Ovary (tissue), 9 donors: ENCODE measurements around the gene ATP5MC2. TPM values are rescaled to one million over a fixed set of nuclear protein-coding genes. Genes with fewer than 3 reads are reported as not detected.

ENCODE experiments used
- DNase-seq, 5 donors: peaks; one replicate each; pipeline ENCODE4 v3.0.0-alpha.2; 2019 to 2020
- H3K27ac ChIP-seq, 2 donors: fragments of 200-600 bp; one replicate each; pipeline versions ENCODE4 v1.5.1 to v1.8.0; 2019 to 2022
- H3K27me3 ChIP-seq: fragments of 200-600 bp; one replicate; pipeline ENCODE4 v1.8.0; 2022
- H3K36me3 ChIP-seq: fragments of 200-600 bp; sonication (generic); one replicate; pipeline ENCODE4 v1.5.1; 2019
- H3K4me1 ChIP-seq: one replicate; pipeline ENCODE4 v1.8.1; 2013; ENCODE audit warnings: mild to moderate bottlenecking, moderate library complexity; ENCODE audit not compliant: insufficient read depth
- H3K4me3 ChIP-seq: fragments of 200-600 bp; sonication (generic); one replicate; pipeline ENCODE4 v1.5.1; 2017
- H3K9me3 ChIP-seq, 2 donors: fragments of 200-600 bp in 1 of 2; sonication (generic) in 1 of 2; one replicate each; pipeline versions ENCODE4 v1.5.1 to v1.8.1; 2013 to 2019; ENCODE audit warnings: mild to moderate bottlenecking in 1 of 2, moderate library complexity in 1 of 2
- EP300 ChIP-seq: sonication (generic); formaldehyde crosslinking; IDR thresholded peaks from one replicate; pipeline ENCODE4 v1.6.1; 2017; ENCODE audit warnings: antibody characterized with exemption
- POLR2A ChIP-seq: fragments of 450-650 bp; IDR thresholded peaks from one replicate; pipeline ENCODE4 v1.6.1; 2017; ENCODE audit warnings: antibody characterized with exemption, mild to moderate bottlenecking, moderate library complexity
- WGBS, 3 donors: extraction: QIAGEN DNeasy Blood & Tissue Kit in 1 of 3; methylation state at CpG; one replicate each; pipeline versions ENCODE4 v1.1.5 to v1.1.7; 2013 to 2017; 5-methylcytosine and 5-hydroxymethylcytosine counted together
- intact Hi-C, 4 donors: fragments of 100-400 bp; cut with DNase I; formaldehyde crosslinking; loops; one replicate each; pipeline versions ENCODE4 v1.11.0 to v1.15.1; 2022 to 2023
- polyA plus RNA-seq, 2 donors: library from polyadenylated mRNA; stranded (reverse); fragments of 200-250 nt in 1 of 2; fragments of 350-450 nt in 1 of 2; fragmentation: Illumina TruSeq in 1 of 2; extraction: RNeasy Lipid Tissue Mini Kit (QIAGEN cat#74804) in 1 of 2; gene quantifications; one replicate each; pipeline ENCODE4 v1.2.3, GENCODE V29; 2013 to 2014
- total RNA-seq, 7 donors: library from RNA; depleted of rRNA in 2 of 7; stranded (reverse); fragments of >200 nt in 2 of 7; fragmentation: NEBNext Ultra II Directional in 3 of 7; extraction: Animal tissue kit (Norgen Biotek cat#: 25700) in 3 of 7; gene quantifications; one replicate each; pipeline versions ENCODE4 v1.1.0 to v1.2.4, GENCODE V29; 2016 to 2023
- TF ChIP-seq, protein P1 (sequence below), 3 donors: fragments of 450-650 bp in 2 of 3; fragments of 200-600 bp in 1 of 3; IDR thresholded peaks; one replicate each; pipeline versions ENCODE4 v1.5.1 to v1.8.0; 2016 to 2022; ENCODE audit warnings: antibody characterized with exemption in 3 of 3, mild to moderate bottlenecking in 1 of 3
- donor health status: DM: no; HTN: no; CAD: no; lungs with moderate emphysema.
- donor health status: DM: no; HTN: no; CAD: no.
- donor health status: Bipolar disorder and iron deficiency.
- donor health status: DM: yes; HTN: yes; CAD: no.
- donor health status: DM: no; HTN: no; CAD: no.
- donor health status: DM: yes; HTN: yes; CAD: no.

ATP5MC2 gene
- total and polyA plus RNA-seq, 9 donors = 241 to 485 (median 297) TPM

DNA sequence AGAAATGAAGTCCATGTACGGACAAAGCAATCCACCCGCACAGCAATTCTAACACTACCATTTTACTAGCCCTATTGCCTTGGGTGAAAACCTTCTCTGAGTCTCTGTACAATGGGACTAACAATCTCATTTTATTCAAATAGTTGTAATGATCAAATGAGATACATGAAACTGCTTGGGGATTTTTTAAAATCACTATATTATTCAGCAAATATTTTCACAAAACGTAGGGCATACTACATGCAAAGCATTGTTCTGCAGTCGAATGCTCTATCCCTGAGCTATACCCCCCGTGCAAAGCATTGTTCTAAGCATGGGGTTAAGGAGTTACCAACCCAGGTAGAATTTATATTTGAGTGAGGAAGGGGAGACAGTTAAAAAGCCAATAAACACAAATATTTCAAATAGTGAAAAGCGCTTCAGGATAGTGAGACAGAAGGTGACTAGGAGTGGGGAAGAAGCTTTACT is 49.1 kb downstream of the ATP5MC2 start:
- H3K4me1 ChIP-seq = peaks cover 6% of the 10 kb centered on the region
- no peaks in the 10 kb centered on the region for H3K9me3 ChIP-seq
- peak overlapping the region; percentile 74 for H3K4me3 ChIP-seq
- 22 to 26% (median 22%) methylated on average over 6 of the region's 6 CpGs for WGBS, 3 donors
- H3K27ac ChIP-seq = peak overlapping the region in 1 of 2 donors; percentile 93
- no peaks in the 10 kb centered on the region for H3K27me3 ChIP-seq
- intact Hi-C loops = loop anchor here in 2 of 4 donors (5.0 to 10.0 kb wide), 2 partner anchors 48 to 51 kb away; partner anchors contain the start of gene ATP5MC2 (in 2 of the 2)
- TF ChIP-seq, protein P1, sequence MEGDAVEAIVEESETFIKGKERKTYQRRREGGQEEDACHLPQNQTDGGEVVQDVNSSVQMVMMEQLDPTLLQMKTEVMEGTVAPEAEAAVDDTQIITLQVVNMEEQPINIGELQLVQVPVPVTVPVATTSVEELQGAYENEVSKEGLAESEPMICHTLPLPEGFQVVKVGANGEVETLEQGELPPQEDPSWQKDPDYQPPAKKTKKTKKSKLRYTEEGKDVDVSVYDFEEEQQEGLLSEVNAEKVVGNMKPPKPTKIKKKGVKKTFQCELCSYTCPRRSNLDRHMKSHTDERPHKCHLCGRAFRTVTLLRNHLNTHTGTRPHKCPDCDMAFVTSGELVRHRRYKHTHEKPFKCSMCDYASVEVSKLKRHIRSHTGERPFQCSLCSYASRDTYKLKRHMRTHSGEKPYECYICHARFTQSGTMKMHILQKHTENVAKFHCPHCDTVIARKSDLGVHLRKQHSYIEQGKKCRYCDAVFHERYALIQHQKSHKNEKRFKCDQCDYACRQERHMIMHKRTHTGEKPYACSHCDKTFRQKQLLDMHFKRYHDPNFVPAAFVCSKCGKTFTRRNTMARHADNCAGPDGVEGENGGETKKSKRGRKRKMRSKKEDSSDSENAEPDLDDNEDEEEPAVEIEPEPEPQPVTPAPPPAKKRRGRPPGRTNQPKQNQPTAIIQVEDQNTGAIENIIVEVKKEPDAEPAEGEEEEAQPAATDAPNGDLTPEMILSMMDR (IDR thresholded peaks at IDR 0.05) = no peak
- no peak for TF ChIP-seq EP300
- no peak for TF ChIP-seq POLR2A
- no peaks in the 10 kb centered on the region for H3K36me3 ChIP-seq
- DNase-seq = no peak

DNA sequence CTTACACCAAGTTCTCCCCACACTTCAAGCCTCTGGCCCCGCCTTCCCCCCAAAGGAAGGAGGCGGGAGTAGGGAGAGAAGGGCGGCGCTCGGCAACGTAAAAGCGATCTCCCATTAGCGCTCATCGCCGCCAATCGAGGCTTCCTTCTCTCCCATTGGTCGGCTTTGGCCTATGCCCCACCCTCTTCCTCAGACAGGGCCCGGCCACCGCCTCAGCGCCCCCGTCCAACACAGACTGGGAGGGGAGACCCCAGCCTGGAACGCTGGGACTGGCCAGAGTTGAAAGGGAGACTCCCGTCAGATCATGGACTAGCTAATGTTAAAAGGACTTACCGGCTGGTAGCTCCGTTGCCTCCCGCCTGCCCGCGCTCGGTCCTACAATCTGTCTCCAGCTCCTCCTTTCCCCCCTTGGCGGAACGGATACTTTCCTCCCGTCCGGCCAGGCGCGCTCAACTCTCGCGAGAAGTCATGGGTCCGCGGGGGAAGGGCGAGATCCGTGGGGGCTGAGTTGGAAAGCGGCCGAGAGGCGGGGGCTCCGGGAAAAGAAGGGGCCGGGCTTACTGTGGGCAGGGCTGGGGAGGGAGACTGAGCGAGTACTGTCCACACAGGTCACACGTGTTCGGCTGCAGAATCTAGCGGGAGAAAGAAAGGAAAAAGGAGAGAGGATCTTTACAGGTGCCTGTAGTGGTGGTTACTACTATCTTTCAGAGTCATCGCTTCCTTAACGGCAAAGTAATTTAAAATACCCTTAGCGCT is 49.8 kb downstream of the ATP5MC2 start, which contains the start of gene ATF7:
ATF7 (minus strand) TSS at position 437 of the 756 bp plus-strand sequence. CDS start 25,382 bp downstream, outside the sequence.
- H3K4me3 ChIP-seq = peak within 1 kb of the TSS; percentile 74
- H3K27me3 ChIP-seq = no peaks in the 10 kb centered on the region
- TF ChIP-seq EP300 (no peak), POLR2A (peak; percentile 79)
- TF ChIP-seq, protein P1 (IDR thresholded peaks at IDR 0.05) = peak in 1 of 3 donors; percentile 24
- peak; percentile 98 to 100 (median 99) for DNase-seq
- intact Hi-C loops = loop anchor here in 2 of 4 donors (5.0 to 10.0 kb wide), 2 partner anchors 49 to 51 kb away; partner anchors contain the start of gene ATP5MC2 (in 2 of the 2)
- no peaks in the 10 kb centered on the region for H3K9me3 ChIP-seq
- peak within 1 kb of the TSS; percentile 63 to 93 for H3K27ac ChIP-seq
- 0 to 1% (median 1%) methylated on average over 48 of the region's 48 CpGs for WGBS, 3 donors
- no peaks in the 10 kb centered on the region for H3K36me3 ChIP-seq
- peaks cover 6% of the 10 kb centered on the region for H3K4me1 ChIP-seq

DNA sequence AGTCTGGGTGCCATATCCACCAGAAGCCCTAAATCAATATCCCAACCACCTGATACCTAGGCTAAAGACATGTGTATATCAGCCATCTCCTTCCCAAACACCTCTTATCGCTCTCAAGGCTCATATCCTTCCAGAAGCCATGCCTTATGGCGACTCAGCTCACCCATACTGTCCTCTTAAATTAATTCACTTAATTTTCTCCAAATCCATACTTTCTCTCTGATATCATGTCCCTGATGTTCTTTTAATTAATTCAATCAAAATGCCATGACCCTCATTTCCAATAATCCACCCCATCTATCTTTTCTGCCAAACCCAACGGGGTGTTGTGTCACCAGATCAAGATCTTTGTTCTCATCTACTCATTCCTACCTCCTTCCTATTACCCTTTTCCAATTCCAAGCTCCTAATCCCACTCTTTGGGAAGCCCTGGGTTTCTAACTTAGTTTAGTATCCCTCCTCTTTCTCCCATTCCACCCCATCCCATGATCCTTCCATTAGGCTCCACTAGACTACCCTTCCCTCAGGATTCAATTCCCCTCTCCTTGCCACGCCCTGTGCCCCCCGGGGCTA is 50.4 kb downstream of the ATP5MC2 start:
- Histone ChIP-seq H3K4me1 (peaks cover 6% of the 10 kb centered on the region), H3K27ac (peak overlapping the region; percentile 53 to 93), H3K36me3 (no peaks in the 10 kb centered on the region), H3K9me3 (no peaks in the 10 kb centered on the region), H3K27me3 (no peaks in the 10 kb centered on the region), H3K4me3 (peak overlapping the region; percentile 74)
- TF ChIP-seq, protein P1 (IDR thresholded peaks at IDR 0.05) = no peak
- TF ChIP-seq POLR2A (no peak), EP300 (no peak)
- DNase-seq = no peak
- WGBS, 3 donors = 7 to 9% (median 8%) methylated on average over 5 of the region's 5 CpGs
- intact Hi-C loops = loop anchor here in 2 of 4 donors (5.0 to 10.0 kb wide), 2 partner anchors 49 to 52 kb away; partner anchors contain the start of gene ATP5MC2 (in 2 of the 2)

DNA sequence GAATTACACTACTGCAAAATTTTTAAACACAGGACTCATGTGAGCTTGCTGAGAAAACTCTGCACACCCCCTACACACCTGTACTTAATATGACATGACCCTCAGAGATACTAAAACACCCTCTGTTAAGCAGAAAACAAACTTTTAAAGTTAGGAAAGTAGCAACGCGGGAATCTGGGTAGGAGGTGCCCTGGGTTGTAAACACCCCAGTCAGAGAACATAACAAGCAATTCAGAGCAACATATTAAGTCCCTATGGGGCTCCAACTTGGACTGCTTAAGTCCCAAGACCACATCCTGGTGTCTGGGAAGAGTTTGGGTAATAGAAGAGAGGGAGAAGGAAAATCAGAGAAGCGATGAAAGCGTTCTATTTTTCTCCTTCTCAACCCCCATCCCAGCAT is 50.9 kb downstream of the ATP5MC2 start:
- no peaks in the 10 kb centered on the region for H3K36me3 ChIP-seq
- DNase-seq = no peak
- WGBS, 3 donors = 20 to 27% (median 22%) methylated on average over 4 of the region's 4 CpGs
- peak overlapping the region; percentile 74 for H3K4me3 ChIP-seq
- H3K4me1 ChIP-seq = peaks cover 6% of the 10 kb centered on the region
- H3K27me3 ChIP-seq = no peaks in the 10 kb centered on the region
- TF ChIP-seq, protein P1 (IDR thresholded peaks at IDR 0.05) = no peak
- TF ChIP-seq POLR2A = no peak
- TF ChIP-seq EP300 = no peak
- H3K27ac ChIP-seq = peak overlapping the region; percentile 53 to 93
- no peaks in the 10 kb centered on the region for H3K9me3 ChIP-seq
- intact Hi-C loops = loop anchor here in 2 of 4 donors (5.0 to 10.0 kb wide), 2 partner anchors 50 to 52 kb away; partner anchors contain the start of gene ATP5MC2 (in 2 of the 2)
